CD14-positive monocyte (primary cell): ENCODE data around the gene NECTIN1. TPM values are rescaled to one million over a fixed set of nuclear protein-coding genes. Genes with fewer than 3 reads are reported as not detected.

Experiments used
- DNase-seq, 3 donors: peaks; one replicate each; pipeline ENCODE4 v3.0.0-alpha.2; 2011 to 2022
- H2AFZ ChIP-seq: 2 replicates; pipeline ENCODE4 v1.6.0; 2012; ENCODE audit warnings: mild to moderate bottlenecking, low read depth, low read length, inconsistent platforms; ENCODE audit not compliant: insufficient read depth, poor library complexity, severe bottlenecking
- H3K27ac ChIP-seq, 2 donors: 1 replicate in 1 of 2; 2 replicates in 1 of 2; pipeline ENCODE4 v1.5.1; 2012 to 2013; ENCODE audit warnings: low read length in 2 of 2, control low read depth in 1 of 2, inconsistent platforms in 1 of 2, low read depth in 1 of 2, mild to moderate bottlenecking in 1 of 2
- H3K27me3 ChIP-seq, 2 donors: one replicate each; pipeline versions ENCODE4 v1.6.0 to v1.6.1; 2011 to 2013; ENCODE audit warnings: low read length in 2 of 2; ENCODE audit not compliant: control insufficient read depth in 2 of 2, insufficient read depth in 2 of 2
- H3K36me3 ChIP-seq, 2 donors: replicated peaks in 1 of 2; 1 replicate in 1 of 2; 2 replicates in 1 of 2; pipeline versions ENCODE4 v1.5.1 to v1.6.1; 2012 to 2013; ENCODE audit warnings: low read length in 2 of 2, control low read depth in 1 of 2, inconsistent platforms in 1 of 2, mild to moderate bottlenecking in 1 of 2; ENCODE audit not compliant: insufficient read depth in 2 of 2, control insufficient read depth in 1 of 2
- H3K4me1 ChIP-seq, 2 donors: 1 replicate in 1 of 2; 2 replicates in 1 of 2; pipeline versions ENCODE4 v1.5.1 to v1.6.1; 2012 to 2013; ENCODE audit warnings: low read length in 2 of 2, control low read depth in 1 of 2, inconsistent platforms in 1 of 2, mild to moderate bottlenecking in 1 of 2, moderate library complexity in 1 of 2; ENCODE audit not compliant: insufficient read depth in 2 of 2, control insufficient read depth in 1 of 2
- H3K4me2 ChIP-seq: replicated peaks from 2 replicates; pipeline ENCODE3; 2012; ENCODE audit warnings: low read length, moderate library complexity, mild to moderate bottlenecking; ENCODE audit not compliant: poor library complexity, severe bottlenecking; ENCODE audit errors: extremely low read depth
- H3K4me3 ChIP-seq, 3 experiments: fragments of 200-600 bp in 1 of 3; sonication (generic) in 1 of 3; replicated peaks in 1 of 3; 1 replicate in 2 of 3; 2 replicates in 1 of 3; pipeline ENCODE4 v1.5.1; 2011 to 2013; ENCODE audit warnings: low read length in 3 of 3, mild to moderate bottlenecking in 3 of 3, control low read depth in 2 of 3, low read depth in 2 of 3, inconsistent platforms in 1 of 3, moderate library complexity in 1 of 3
- H3K79me2 ChIP-seq: 2 replicates; pipeline ENCODE4 v1.6.0; 2012; ENCODE audit warnings: mild to moderate bottlenecking, control low read depth, inconsistent platforms, low read length, moderate library complexity; ENCODE audit not compliant: insufficient read depth
- H3K9ac ChIP-seq: 2 replicates; pipeline ENCODE4 v1.6.0; 2017; ENCODE audit warnings: low read length, mild to moderate bottlenecking; ENCODE audit not compliant: insufficient read depth, poor library complexity, severe bottlenecking
- H3K9me3 ChIP-seq, 2 donors: replicated peaks in 1 of 2; 1 replicate in 1 of 2; 2 replicates in 1 of 2; pipeline versions ENCODE4 v1.5.1 to v1.6.1; 2012 to 2013; ENCODE audit warnings: low read length in 2 of 2, control low read depth in 1 of 2; ENCODE audit not compliant: control insufficient read depth in 1 of 2, insufficient read depth in 1 of 2
- H4K20me1 ChIP-seq: 2 replicates; pipeline ENCODE4 v1.6.0; 2012; ENCODE audit warnings: mild to moderate bottlenecking, low read length, control low read depth, moderate library complexity; ENCODE audit not compliant: insufficient read depth
- H3K27ac Mint-ChIP-seq, 7 donors: one replicate each; pipeline ENCODE4 v1.8.0; 2020; ENCODE audit warnings: mild to moderate bottlenecking in 7 of 7, mixed read lengths in 7 of 7, moderate library complexity in 6 of 7, inconsistent platforms in 2 of 7
- H3K27me3 Mint-ChIP-seq, 3 donors: one replicate each; pipeline ENCODE4 v1.8.0; 2021 to 2022; ENCODE audit warnings: low read depth in 3 of 3, mild to moderate bottlenecking in 3 of 3, mixed read lengths in 3 of 3, moderate library complexity in 3 of 3, inconsistent platforms in 1 of 3
- H3K36me3 Mint-ChIP-seq, 2 donors: one replicate each; pipeline ENCODE4 v1.8.0; 2020; ENCODE audit warnings: mixed read lengths in 2 of 2, inconsistent platforms in 1 of 2, mild to moderate bottlenecking in 1 of 2
- H3K4me1 Mint-ChIP-seq: one replicate; pipeline ENCODE4 v1.8.0; 2020; ENCODE audit warnings: mild to moderate bottlenecking, mixed read lengths
- H3K4me3 Mint-ChIP-seq, 2 donors: one replicate each; pipeline ENCODE4 v1.8.0; 2020; ENCODE audit warnings: mild to moderate bottlenecking in 2 of 2, mixed read lengths in 2 of 2, moderate library complexity in 1 of 2
- H3K9me3 Mint-ChIP-seq, 7 donors: one replicate each; pipeline ENCODE4 v1.8.0; 2020 to 2022; ENCODE audit warnings: mixed read lengths in 7 of 7, mild to moderate bottlenecking in 6 of 7, moderate library complexity in 6 of 7, inconsistent platforms in 2 of 7
- CTCF ChIP-seq: fragments of 200-600 bp; IDR thresholded peaks from one replicate; pipeline ENCODE4 v1.8.0; 2022; ENCODE audit warnings: antibody characterized with exemption, mild to moderate bottlenecking
- WGBS: methylation state at CpG from one replicate; pipeline ENCODE4 v1.1.5; 2013; ENCODE audit warnings: missing lambda C conversion rate; ENCODE audit not compliant: insufficient coverage; 5-methylcytosine and 5-hydroxymethylcytosine counted together
- intact Hi-C, 2 donors: fragments of 100-400 bp; cut with micrococcal nuclease; formaldehyde crosslinking; loops; one replicate each; pipeline versions ENCODE4 v1.15.0 to v1.15.1; 2023
- polyA plus RNA-seq, 3 donors: library from polyadenylated mRNA; depleted of rRNA in 1 of 3; unstranded in 2 of 3; stranded (reverse) in 1 of 3; fragments of 300-500 nt in 2 of 3; fragments of >200 nt in 1 of 3; fragmentation: Illumina TruSeq in 2 of 3; gene quantifications; 1 replicate in 2 of 3; 2 replicates in 1 of 3; pipeline ENCODE4 v1.2.3, GENCODE V29; 2012 to 2021

The NECTIN1 gene
- polyA plus RNA-seq, 3 donors, result 0.53 to 8.3 (median 0.85) TPM

DNA sequence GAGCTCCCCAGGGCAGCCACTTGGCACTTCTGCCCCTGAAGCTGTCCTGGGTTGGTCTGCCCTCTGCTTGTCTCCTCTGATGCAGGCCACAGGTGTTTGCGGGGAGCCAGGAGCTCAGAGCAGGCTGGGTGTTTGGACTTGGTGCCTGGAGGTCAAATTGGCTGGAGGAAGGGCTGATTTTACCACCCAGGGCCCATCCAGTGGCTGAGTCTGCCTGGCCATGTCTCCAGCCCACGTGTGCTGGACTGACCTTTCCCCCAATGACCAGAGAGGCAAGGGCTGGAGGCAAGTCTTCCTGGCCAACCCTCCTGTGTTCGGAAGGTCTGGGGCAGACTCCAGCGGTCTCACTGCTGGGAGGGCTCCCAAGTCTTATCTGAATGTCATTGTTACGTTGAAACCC, 84.0 kb downstream of the NECTIN1 start:
- Mint-ChIP-seq H3K27ac (no peak overlapping the region), H3K9me3 (peaks cover 0 to 6% (median 4%) of the 10 kb centered on the region in 7 donors), H3K27me3 (peaks cover 12 to 16% (median 16%) of the 10 kb centered on the region in 3 donors), H3K4me1 (peaks cover 4% of the 10 kb centered on the region), H3K36me3 (no peaks in the 10 kb centered on the region), H3K4me3 (no peak overlapping the region)
- no peaks in the 10 kb centered on the region for H3K4me1 ChIP-seq
- no peak overlapping the region for H2AFZ ChIP-seq
- H3K36me3 ChIP-seq, result no peaks in the 10 kb centered on the region
- intact Hi-C loops, result no loop called here
- no peak for DNase-seq
- H3K4me2 ChIP-seq, result no peak overlapping the region
- no peak overlapping the region for H3K4me3 ChIP-seq
- H3K9me3 ChIP-seq, result no peaks in the 10 kb centered on the region
- 93% methylated on average over 5 of the region's 5 CpGs for WGBS
- no peaks in the 10 kb centered on the region for H3K27me3 ChIP-seq
- H3K27ac ChIP-seq, result no peak overlapping the region
- H4K20me1 ChIP-seq, result no peaks in the 10 kb centered on the region
- H3K79me2 ChIP-seq, result no peaks in the 10 kb centered on the region
- H3K9ac ChIP-seq, result no peak overlapping the region
- TF ChIP-seq CTCF, result no peak

GRCh38 chr11:119644502-119644901, 84.5 kb downstream of the NECTIN1 start:
- Mint-ChIP-seq H3K9me3 (peaks cover 0 to 6% (median 4%) of the 10 kb centered on the region in 7 donors), H3K4me3 (no peak overlapping the region), H3K4me1 (peaks cover 4% of the 10 kb centered on the region), H3K36me3 (no peaks in the 10 kb centered on the region), H3K27ac (no peak overlapping the region), H3K27me3 (peaks cover 11 to 16% (median 14%) of the 10 kb centered on the region in 3 donors)
- H3K27me3 ChIP-seq, result no peaks in the 10 kb centered on the region
- H3K79me2 ChIP-seq, result no peaks in the 10 kb centered on the region
- no peak overlapping the region for H3K4me2 ChIP-seq
- H3K4me1 ChIP-seq, result no peaks in the 10 kb centered on the region
- H2AFZ ChIP-seq, result no peak overlapping the region
- no peaks in the 10 kb centered on the region for H4K20me1 ChIP-seq
- TF ChIP-seq CTCF, result no peak
- no peaks in the 10 kb centered on the region for H3K36me3 ChIP-seq
- intact Hi-C loops, result no loop called here
- H3K4me3 ChIP-seq, result no peak overlapping the region
- WGBS, result 89% methylated on average over 6 of the region's 7 CpGs
- no peaks in the 10 kb centered on the region for H3K9me3 ChIP-seq
- H3K27ac ChIP-seq, result no peak overlapping the region
- no peak overlapping the region for H3K9ac ChIP-seq
- no peak for DNase-seq
